Measurements from ENCODE around the gene NT5E. TPM values are rescaled to one million over a fixed set of nuclear protein-coding genes. Genes with fewer than 3 reads are reported as not detected.
A peak's percentile ranks its signal among the peaks of the same experiment; 100 is the strongest.

Gene NT5E
- total and polyA plus RNA-seq, 2 experiments from 2014 or later: 0.18 to 1.5 TPM

DNA sequence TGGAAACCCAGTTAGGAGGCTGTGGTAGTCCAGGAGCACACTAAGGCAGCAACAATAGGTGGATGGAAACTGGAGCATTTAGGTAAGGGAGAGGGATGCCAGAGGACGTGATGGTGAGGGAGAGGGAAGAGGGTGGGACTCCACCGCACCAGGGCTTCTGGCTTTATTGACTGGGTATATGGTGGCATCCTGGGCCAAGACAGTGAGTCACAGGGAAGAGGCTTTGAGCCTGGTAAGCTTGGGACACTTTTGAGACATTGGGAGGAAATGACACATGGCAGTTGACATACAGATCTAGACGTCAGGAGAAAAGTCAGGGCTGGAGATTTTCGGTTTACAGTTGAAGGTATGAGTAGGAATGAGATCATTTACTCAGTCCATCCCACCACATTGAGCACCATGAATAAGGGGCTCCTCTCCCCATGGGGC is 14.9 kb downstream of the NT5E start (continued):
- TF ChIP-seq, protein P1, sequence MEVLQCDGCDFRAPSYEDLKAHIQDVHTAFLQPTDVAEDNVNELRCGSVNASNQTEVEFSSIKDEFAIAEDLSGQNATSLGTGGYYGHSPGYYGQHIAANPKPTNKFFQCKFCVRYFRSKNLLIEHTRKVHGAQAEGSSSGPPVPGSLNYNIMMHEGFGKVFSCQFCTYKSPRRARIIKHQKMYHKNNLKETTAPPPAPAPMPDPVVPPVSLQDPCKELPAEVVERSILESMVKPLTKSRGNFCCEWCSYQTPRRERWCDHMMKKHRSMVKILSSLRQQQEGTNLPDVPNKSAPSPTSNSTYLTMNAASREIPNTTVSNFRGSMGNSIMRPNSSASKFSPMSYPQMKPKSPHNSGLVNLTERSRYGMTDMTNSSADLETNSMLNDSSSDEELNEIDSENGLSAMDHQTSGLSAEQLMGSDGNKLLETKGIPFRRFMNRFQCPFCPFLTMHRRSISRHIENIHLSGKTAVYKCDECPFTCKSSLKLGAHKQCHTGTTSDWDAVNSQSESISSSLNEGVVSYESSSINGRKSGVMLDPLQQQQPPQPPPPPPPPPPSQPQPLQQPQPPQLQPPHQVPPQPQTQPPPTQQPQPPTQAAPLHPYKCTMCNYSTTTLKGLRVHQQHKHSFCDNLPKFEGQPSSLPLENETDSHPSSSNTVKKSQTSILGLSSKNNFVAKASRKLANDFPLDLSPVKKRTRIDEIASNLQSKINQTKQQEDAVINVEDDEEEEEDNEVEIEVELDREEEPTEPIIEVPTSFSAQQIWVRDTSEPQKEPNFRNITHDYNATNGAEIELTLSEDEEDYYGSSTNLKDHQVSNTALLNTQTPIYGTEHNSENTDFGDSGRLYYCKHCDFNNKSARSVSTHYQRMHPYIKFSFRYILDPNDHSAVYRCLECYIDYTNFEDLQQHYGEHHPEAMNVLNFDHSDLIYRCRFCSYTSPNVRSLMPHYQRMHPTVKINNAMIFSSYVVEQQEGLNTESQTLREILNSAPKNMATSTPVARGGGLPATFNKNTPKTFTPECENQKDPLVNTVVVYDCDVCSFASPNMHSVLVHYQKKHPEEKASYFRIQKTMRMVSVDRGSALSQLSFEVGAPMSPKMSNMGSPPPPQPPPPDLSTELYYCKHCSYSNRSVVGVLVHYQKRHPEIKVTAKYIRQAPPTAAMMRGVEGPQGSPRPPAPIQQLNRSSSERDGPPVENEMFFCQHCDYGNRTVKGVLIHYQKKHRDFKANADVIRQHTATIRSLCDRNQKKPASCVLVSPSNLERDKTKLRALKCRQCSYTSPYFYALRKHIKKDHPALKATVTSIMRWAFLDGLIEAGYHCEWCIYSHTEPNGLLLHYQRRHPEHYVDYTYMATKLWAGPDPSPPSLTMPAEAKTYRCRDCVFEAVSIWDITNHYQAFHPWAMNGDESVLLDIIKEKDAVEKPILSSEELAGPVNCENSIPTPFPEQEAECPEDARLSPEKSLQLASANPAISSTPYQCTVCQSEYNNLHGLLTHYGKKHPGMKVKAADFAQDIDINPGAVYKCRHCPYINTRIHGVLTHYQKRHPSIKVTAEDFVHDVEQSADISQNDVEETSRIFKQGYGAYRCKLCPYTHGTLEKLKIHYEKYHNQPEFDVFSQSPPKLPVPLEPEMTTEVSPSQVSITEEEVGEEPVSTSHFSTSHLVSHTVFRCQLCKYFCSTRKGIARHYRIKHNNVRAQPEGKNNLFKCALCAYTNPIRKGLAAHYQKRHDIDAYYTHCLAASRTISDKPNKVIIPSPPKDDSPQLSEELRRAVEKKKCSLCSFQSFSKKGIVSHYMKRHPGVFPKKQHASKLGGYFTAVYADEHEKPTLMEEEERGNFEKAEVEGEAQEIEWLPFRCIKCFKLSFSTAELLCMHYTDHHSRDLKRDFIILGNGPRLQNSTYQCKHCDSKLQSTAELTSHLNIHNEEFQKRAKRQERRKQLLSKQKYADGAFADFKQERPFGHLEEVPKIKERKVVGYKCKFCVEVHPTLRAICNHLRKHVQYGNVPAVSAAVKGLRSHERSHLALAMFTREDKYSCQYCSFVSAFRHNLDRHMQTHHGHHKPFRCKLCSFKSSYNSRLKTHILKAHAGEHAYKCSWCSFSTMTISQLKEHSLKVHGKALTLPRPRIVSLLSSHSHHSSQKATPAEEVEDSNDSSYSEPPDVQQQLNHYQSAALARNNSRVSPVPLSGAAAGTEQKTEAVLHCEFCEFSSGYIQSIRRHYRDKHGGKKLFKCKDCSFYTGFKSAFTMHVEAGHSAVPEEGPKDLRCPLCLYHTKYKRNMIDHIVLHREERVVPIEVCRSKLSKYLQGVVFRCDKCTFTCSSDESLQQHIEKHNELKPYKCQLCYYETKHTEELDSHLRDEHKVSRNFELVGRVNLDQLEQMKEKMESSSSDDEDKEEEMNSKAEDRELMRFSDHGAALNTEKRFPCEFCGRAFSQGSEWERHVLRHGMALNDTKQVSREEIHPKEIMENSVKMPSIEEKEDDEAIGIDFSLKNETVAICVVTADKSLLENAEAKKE (CRISPR knock-in tag; IDR thresholded peaks at IDR 0.05): no peak

DNA sequence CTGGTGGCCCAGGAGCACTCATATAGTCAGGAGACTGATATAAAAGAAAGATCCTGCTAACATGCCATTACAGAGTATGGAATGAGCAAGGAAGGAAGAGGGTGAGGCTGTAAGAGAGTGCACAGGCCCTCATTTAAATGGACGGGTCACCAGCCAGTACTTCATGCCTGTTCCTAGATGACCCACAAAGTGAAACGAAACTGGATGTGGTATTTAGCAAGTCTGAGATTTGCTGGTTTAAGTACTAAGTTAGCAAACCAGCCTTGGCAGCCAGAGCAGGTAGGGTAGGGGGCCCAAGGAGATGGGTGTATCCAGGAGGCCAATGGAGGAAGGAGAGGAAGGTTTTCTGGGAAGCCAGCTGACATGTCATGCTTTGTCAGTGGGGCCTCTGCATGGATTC is 15.9 kb downstream of the NT5E start:
- DNase-seq (ENCODE audit: low spot score) (no peak), ATAC-seq (no peak)
- Histone ChIP-seq H3F3A (replicated peaks; ENCODE audit: low read depth) (no peaks in the 10 kb centered on the region), H3K79me2 (replicated peaks; ENCODE audit: insufficient read depth) (no peaks in the 10 kb centered on the region), H3K9me2 (ENCODE audit: insufficient read depth) (0 out of 2 replicates have a peak, but pooled peaks cover 3% of the 10 kb centered on the region), H2AFZ (peak overlapping the region; percentile 18; the same call in 1 of the 2 replicates), H3K4me1 (ENCODE audit: insufficient read depth) (peaks cover 6% of the 10 kb centered on the region), H3K27ac (ENCODE audit: low read depth) (no peak overlapping the region), H3K36me3 (ENCODE audit: insufficient read depth) (no peaks in the 10 kb centered on the region), H4K20me1 (replicated peaks; ENCODE audit: insufficient read depth) (no peaks in the 10 kb centered on the region), H3K27me3 (ENCODE audit: insufficient read depth) (no peaks in the 10 kb centered on the region), H3K4me3 (no peak overlapping the region), H3K4me2 (no peak overlapping the region)
- no peak overlapping the region for H3K27ac Mint-ChIP-seq
- TF ChIP-seq JUNB (IDR thresholded peaks at IDR 0.05; ENCODE audit: unreplicated experiment) (no peak), EZH2 (IDR thresholded peaks at IDR 0.05; ENCODE audit: low read depth, unreplicated experiment) (no peak), POLR2AphosphoS5 (IDR thresholded peaks at IDR 0.05; ENCODE audit: low read depth) (no peak), NANOG (IDR thresholded peaks at IDR 0.05; ENCODE audit: borderline replicate concordance) (no peak), EZH2phosphoT487 (IDR thresholded peaks at IDR 0.05; ENCODE audit: unreplicated experiment) (no peak), CREB1 (CRISPR knock-in tag; IDR thresholded peaks at IDR 0.05; ENCODE audit: low read depth) (no peak), STAT1 (IDR thresholded peaks at IDR 0.05; ENCODE audit: unreplicated experiment) (no peak), ZNF331 (CRISPR knock-in tag; IDR thresholded peaks at IDR 0.05; ENCODE audit: low read depth) (no peak)
- TF ChIP-seq, protein P2, sequence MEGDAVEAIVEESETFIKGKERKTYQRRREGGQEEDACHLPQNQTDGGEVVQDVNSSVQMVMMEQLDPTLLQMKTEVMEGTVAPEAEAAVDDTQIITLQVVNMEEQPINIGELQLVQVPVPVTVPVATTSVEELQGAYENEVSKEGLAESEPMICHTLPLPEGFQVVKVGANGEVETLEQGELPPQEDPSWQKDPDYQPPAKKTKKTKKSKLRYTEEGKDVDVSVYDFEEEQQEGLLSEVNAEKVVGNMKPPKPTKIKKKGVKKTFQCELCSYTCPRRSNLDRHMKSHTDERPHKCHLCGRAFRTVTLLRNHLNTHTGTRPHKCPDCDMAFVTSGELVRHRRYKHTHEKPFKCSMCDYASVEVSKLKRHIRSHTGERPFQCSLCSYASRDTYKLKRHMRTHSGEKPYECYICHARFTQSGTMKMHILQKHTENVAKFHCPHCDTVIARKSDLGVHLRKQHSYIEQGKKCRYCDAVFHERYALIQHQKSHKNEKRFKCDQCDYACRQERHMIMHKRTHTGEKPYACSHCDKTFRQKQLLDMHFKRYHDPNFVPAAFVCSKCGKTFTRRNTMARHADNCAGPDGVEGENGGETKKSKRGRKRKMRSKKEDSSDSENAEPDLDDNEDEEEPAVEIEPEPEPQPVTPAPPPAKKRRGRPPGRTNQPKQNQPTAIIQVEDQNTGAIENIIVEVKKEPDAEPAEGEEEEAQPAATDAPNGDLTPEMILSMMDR (conservative IDR thresholded peaks at IDR 0.05; ENCODE audit: low read depth in 2 of 2): no peak
- TF ChIP-seq, protein P3, sequence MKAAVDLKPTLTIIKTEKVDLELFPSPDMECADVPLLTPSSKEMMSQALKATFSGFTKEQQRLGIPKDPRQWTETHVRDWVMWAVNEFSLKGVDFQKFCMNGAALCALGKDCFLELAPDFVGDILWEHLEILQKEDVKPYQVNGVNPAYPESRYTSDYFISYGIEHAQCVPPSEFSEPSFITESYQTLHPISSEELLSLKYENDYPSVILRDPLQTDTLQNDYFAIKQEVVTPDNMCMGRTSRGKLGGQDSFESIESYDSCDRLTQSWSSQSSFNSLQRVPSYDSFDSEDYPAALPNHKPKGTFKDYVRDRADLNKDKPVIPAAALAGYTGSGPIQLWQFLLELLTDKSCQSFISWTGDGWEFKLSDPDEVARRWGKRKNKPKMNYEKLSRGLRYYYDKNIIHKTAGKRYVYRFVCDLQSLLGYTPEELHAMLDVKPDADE (IDR thresholded peaks at IDR 0.05): no peak
- TF ChIP-seq, protein P4, sequence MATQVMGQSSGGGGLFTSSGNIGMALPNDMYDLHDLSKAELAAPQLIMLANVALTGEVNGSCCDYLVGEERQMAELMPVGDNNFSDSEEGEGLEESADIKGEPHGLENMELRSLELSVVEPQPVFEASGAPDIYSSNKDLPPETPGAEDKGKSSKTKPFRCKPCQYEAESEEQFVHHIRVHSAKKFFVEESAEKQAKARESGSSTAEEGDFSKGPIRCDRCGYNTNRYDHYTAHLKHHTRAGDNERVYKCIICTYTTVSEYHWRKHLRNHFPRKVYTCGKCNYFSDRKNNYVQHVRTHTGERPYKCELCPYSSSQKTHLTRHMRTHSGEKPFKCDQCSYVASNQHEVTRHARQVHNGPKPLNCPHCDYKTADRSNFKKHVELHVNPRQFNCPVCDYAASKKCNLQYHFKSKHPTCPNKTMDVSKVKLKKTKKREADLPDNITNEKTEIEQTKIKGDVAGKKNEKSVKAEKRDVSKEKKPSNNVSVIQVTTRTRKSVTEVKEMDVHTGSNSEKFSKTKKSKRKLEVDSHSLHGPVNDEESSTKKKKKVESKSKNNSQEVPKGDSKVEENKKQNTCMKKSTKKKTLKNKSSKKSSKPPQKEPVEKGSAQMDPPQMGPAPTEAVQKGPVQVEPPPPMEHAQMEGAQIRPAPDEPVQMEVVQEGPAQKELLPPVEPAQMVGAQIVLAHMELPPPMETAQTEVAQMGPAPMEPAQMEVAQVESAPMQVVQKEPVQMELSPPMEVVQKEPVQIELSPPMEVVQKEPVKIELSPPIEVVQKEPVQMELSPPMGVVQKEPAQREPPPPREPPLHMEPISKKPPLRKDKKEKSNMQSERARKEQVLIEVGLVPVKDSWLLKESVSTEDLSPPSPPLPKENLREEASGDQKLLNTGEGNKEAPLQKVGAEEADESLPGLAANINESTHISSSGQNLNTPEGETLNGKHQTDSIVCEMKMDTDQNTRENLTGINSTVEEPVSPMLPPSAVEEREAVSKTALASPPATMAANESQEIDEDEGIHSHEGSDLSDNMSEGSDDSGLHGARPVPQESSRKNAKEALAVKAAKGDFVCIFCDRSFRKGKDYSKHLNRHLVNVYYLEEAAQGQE (IDR thresholded peaks at IDR 0.05; ENCODE audit: unreplicated experiment): no peak
- H3K4me3 Mint-ChIP-seq: no peak overlapping the region
- peaks cover 4% of the 10 kb centered on the region for H3K27me3 Mint-ChIP-seq (ENCODE audit: insufficient read depth, low read depth, poor library complexity)
- H3K4me1 Mint-ChIP-seq: peaks cover 4% of the 10 kb centered on the region
- H3K36me3 Mint-ChIP-seq (ENCODE audit: low read depth): no peaks in the 10 kb centered on the region; the same call in 2 of the 3 replicates
- H3K9me3 Mint-ChIP-seq: no peaks in the 10 kb centered on the region
